Common myeloid progenitor, CD34-positive (primary cell): ENCODE measurements around the gene GATAD1.
"Not testable (repeated sequence)": the region's sequence is repeated elsewhere in the genome, so short reads cannot be mapped to it uniquely, and the experiment has no call there.

Experiments used
- CTCF ChIA-PET: fragments of 350-600 bp; sonication (Branson Sonifier 250); formaldehyde crosslinking; loops from one replicate; lab custom pipeline; 2021; ENCODE audit warnings: antibody characterized with exemption; lab: Charles Lee
- POLR2A ChIA-PET: fragments of 350-600 bp; sonication (Branson Sonifier 250); formaldehyde crosslinking; loops from one replicate; lab custom pipeline; 2021; ENCODE audit warnings: antibody characterized with exemption; lab: Charles Lee
- DNase-seq, 3 donors: peaks; one replicate each; pipeline versions ENCODE4 v3.0.0 to v3.0.0-alpha.2; 2013
- H3K27ac ChIP-seq, 2 experiments: 1 replicate in 1 of 2; 2 replicates in 1 of 2; pipeline ENCODE4 v1.7.0; 2013; ENCODE audit warnings: inconsistent platforms in 2 of 2, low read length in 2 of 2, mild to moderate bottlenecking in 2 of 2, low read depth in 1 of 2, moderate library complexity in 1 of 2; ENCODE audit not compliant: severe bottlenecking in 2 of 2, insufficient read depth in 1 of 2, poor library complexity in 1 of 2
- H3K27me3 ChIP-seq, 5 experiments: replicated peaks in 2 of 5; 1 replicate in 3 of 5; 2 replicates in 2 of 5; pipeline versions ENCODE4 v1.6.1 to v1.7.0; 2013; ENCODE audit warnings: low read length in 4 of 5, mild to moderate bottlenecking in 2 of 5, moderate library complexity in 2 of 5, inconsistent platforms in 1 of 5; ENCODE audit not compliant: insufficient read depth in 5 of 5, control insufficient read depth in 4 of 5
- H3K36me3 ChIP-seq, 4 experiments: 1 replicate in 2 of 4; 2 replicates in 2 of 4; pipeline versions ENCODE4 v1.6.1 to v1.7.0; 2013; ENCODE audit warnings: low read length in 3 of 4, control low read depth in 1 of 4, mild to moderate bottlenecking in 1 of 4; ENCODE audit not compliant: control insufficient read depth in 4 of 4, insufficient read depth in 4 of 4
- H3K4me1 ChIP-seq, 4 experiments: 1 replicate in 3 of 4; 2 replicates in 1 of 4; pipeline versions ENCODE4 v1.6.1 to v1.7.1; 2013; ENCODE audit warnings: low read length in 3 of 4, mild to moderate bottlenecking in 3 of 4, control low read depth in 1 of 4, inconsistent platforms in 1 of 4, moderate library complexity in 1 of 4; ENCODE audit not compliant: control insufficient read depth in 4 of 4, insufficient read depth in 4 of 4; ENCODE audit errors: control extremely low read depth in 1 of 4
- H3K4me3 ChIP-seq, 7 experiments: 1 replicate in 4 of 7; 2 replicates in 3 of 7; pipeline versions ENCODE4 v1.5.1 to v1.7.0; 2013; ENCODE audit warnings: mild to moderate bottlenecking in 7 of 7, low read length in 6 of 7, moderate library complexity in 6 of 7, inconsistent platforms in 2 of 7, low read depth in 2 of 7, control low read depth in 1 of 7; ENCODE audit not compliant: insufficient read depth in 4 of 7, control insufficient read depth in 1 of 7; ENCODE audit errors: extremely low read depth in 1 of 7
- H3K9me3 ChIP-seq, 5 experiments: 1 replicate in 4 of 5; 2 replicates in 1 of 5; pipeline versions ENCODE4 v1.6.1 to v1.7.1; 2013; ENCODE audit warnings: low read length in 4 of 5, mild to moderate bottlenecking in 2 of 5, inconsistent platforms in 1 of 5, low read depth in 1 of 5, moderate library complexity in 1 of 5; ENCODE audit not compliant: control insufficient read depth in 4 of 5, insufficient read depth in 2 of 5; ENCODE audit errors: control extremely low read depth in 1 of 5
- WGBS: methylation state at CpG from one replicate; pipeline ENCODE4 v1.1.5; 2013; ENCODE audit not compliant: insufficient coverage; 5-methylcytosine and 5-hydroxymethylcytosine counted together

GATAD1 gene

GRCh38 chr7:92477681-92478080, 30.4 kb downstream of the GATAD1 start, which contains the start of gene ERVW-1:
Gene ERVW-1, minus strand, starts transcription at chr7:92477946. Its CDS starts 7,565 bp downstream, at chr7:92470381.
- H3K36me3 ChIP-seq, H3K9me3 ChIP-seq, POLR2A ChIA-PET, H3K4me3 ChIP-seq, H3K27ac ChIP-seq, DNase-seq, H3K4me1 ChIP-seq, CTCF ChIA-PET, H3K27me3 ChIP-seq: not testable (repeated sequence)
- 99% methylated on average over 9 of the region's 11 CpGs for WGBS

GRCh38 chr7:92478095-92478494, 30.8 kb downstream of the GATAD1 start:
- POLR2A ChIA-PET: no interaction called here
- CTCF ChIA-PET: no interaction called here
- WGBS: 100% methylated on average over 6 of the region's 9 CpGs

GRCh38 chr7:92478711-92479110, 31.4 kb downstream of the GATAD1 start:
- Histone ChIP-seq H3K4me1 (no peaks in the 10 kb centered on the region), H3K4me3 (no peak overlapping the region), H3K27ac (no peak overlapping the region), H3K9me3 (no peaks in the 10 kb centered on the region), H3K36me3 (no peaks in the 10 kb centered on the region), H3K27me3 (no peaks in the 10 kb centered on the region)
- ChIA-PET POLR2A (no interaction called here), CTCF (no interaction called here)
- no peak for DNase-seq
- WGBS: 100% methylated on average over 3 of the region's 4 CpGs

More at GRCh38 chr7:92478095-92478494, 30.8 kb downstream of the GATAD1 start:
- DNase-seq: no peak
- H3K4me1 ChIP-seq: no peaks in the 10 kb centered on the region
- no peaks in the 10 kb centered on the region for H3K36me3 ChIP-seq
- H3K27me3 ChIP-seq: no peaks in the 10 kb centered on the region
- no peaks in the 10 kb centered on the region for H3K9me3 ChIP-seq
- H3K4me3 ChIP-seq: no peak overlapping the region
- H3K27ac ChIP-seq: no peak overlapping the region

- DNase-seq, H3K9me3 ChIP-seq, H3K27me3 ChIP-seq, H3K4me1 ChIP-seq, H3K4me3 ChIP-seq, H3K27ac ChIP-seq, H3K36me3 ChIP-seq, CTCF ChIA-PET, POLR2A ChIA-PET: not testable (repeated sequence)
- 91% methylated on average over 4 of the region's 4 CpGs for WGBS
Measured at GRCh38 chr7:92479146-92479545, 31.9 kb downstream of the GATAD1 start.

- H3K27me3 ChIP-seq, DNase-seq, H3K27ac ChIP-seq, POLR2A ChIA-PET, H3K9me3 ChIP-seq, CTCF ChIA-PET, H3K4me1 ChIP-seq, H3K4me3 ChIP-seq: not testable (repeated sequence)
- WGBS: 95% methylated on average over 5 of the region's 6 CpGs
- peaks cover 3 to 26% (median 18%) of the 10 kb centered on the region in 4 experiments for H3K36me3 ChIP-seq
Measured at GRCh38 chr7:92483624-92484023, 36.3 kb downstream of the GATAD1 start.

GRCh38 chr7:92484226-92484625, 36.9 kb downstream of the GATAD1 start:
- peaks cover 8 to 31% (median 20%) of the 10 kb centered on the region in 4 experiments for H3K36me3 ChIP-seq
- WGBS: 98% methylated on average over 6 of the region's 6 CpGs
- H3K27me3 ChIP-seq, H3K4me3 ChIP-seq, H3K9me3 ChIP-seq, POLR2A ChIA-PET, CTCF ChIA-PET, H3K4me1 ChIP-seq, DNase-seq, H3K27ac ChIP-seq: not testable (repeated sequence)

GRCh38 chr7:92485267-92485892, 38.1 kb downstream of the GATAD1 start:
- H3K27me3 ChIP-seq: no peaks in the 10 kb centered on the region
- H3K9me3 ChIP-seq: no peaks in the 10 kb centered on the region
- DNase-seq: no peak
- CTCF ChIA-PET: no interaction called here
- 94% methylated on average over 2 of the region's 2 CpGs for WGBS
- H3K27ac ChIP-seq: no peak overlapping the region
- no peak overlapping the region for H3K4me3 ChIP-seq
- H3K4me1 ChIP-seq: no peaks in the 10 kb centered on the region
- POLR2A ChIA-PET: no interaction called here
- peaks cover 12 to 42% (median 23%) of the 10 kb centered on the region in 4 experiments for H3K36me3 ChIP-seq
